GM23248 (cell line): ENCODE results near the gene MRPL14.
"Not testable (repeated sequence)": the region's sequence is repeated elsewhere in the genome, so short reads cannot be mapped to it uniquely, and the experiment has no call there.

Experiments
- EZH2 ChIP-seq: fragments of 200-600 bp; sonication (generic); IDR thresholded peaks from 2 replicates; pipeline ENCODE4 v1.6.1; 2018; ENCODE audit warnings: antibody characterized with exemption, mild to moderate bottlenecking; ENCODE audit not compliant: insufficient read depth, poor library complexity, severe bottlenecking
- EZH2phosphoT487 ChIP-seq: fragments of 200-600 bp; sonication (generic); IDR thresholded peaks from 2 replicates; pipeline ENCODE4 v1.6.1; 2018; ENCODE audit warnings: antibody characterized with exemption, moderate library complexity, mild to moderate bottlenecking, low read depth; ENCODE audit not compliant: insufficient read depth

DNA sequence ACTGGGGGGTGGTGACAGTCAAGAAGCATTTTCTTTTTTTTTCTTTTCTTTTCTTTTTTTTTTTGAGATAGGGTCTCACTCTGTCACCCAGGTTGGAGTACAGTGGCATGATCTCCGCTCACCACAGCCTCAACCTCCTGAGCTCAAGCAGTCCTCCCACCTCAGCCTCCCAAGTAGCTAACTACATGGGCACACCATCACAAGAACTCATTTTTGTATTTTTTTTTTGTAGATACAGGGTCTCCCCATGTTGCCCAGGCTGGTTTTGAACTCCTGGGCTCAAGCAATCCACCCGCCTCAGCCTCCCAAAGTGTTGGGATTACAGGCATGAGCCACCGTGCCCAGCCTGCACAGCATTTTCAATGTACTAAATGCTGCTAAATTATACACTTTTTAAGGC, 35.9 kb downstream of the MRPL14 start:
- not testable (repeated sequence) for TF ChIP-seq EZH2phosphoT487, EZH2
